GM18508 (cell line): Measurements from ENCODE around the gene MC4R.
"Not testable (repeated sequence)": the region's sequence is repeated elsewhere in the genome, so short reads cannot be mapped to it uniquely, and the experiment has no call there.

ENCODE experiments used
- ATAC-seq: cut with Tn5 transposase; IDR thresholded peaks from one replicate; pipeline ENCODE4 v1.9.1; 2021; ENCODE audit warnings: moderate number of reproducible peaks; ENCODE audit not compliant: insufficient read depth, unreplicated experiment

Gene MC4R

DNA sequence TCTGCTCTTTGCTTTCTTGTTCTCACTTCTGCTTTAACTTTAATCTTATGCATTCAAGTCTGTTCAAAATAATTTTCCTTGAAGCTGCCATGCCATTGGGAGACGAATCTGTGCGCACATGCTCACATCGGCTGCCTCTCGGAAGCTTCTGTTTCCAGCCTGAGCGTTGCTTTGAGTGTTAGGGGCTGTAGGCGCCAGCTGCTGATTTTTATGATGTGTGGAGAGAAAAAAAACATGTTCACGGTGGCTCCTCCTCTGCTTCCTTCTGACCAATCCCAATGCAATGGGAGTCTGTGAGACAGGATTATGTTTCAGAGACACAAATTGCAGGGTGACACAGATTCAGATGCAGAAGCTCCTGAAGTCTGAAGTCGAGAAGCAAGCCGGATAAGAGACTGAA is at the start of gene MC4R:
MC4R (minus strand) TSS at position 180 of the 400 bp plus-strand sequence. CDS start 426 bp downstream, outside the sequence.
- no peak for ATAC-seq

DNA sequence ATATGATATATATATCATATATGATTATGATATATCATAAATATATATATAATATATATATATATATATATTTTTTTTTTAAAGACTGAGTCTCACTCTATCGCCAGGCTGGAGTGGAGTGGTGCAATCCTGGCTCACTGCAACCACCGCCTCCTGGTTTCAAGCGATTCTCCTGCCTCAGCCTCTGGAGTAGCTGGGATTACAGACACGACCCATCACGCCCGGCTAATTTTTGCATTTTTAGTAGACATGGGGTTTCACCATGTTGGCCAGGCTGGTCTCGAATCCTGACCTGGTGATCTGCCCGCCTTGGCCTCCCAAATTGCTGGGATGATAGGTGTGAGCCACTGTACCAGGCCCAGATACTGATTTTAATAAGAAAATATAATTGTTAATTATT is 49.7 kb upstream of the MC4R start:
- not testable (repeated sequence) for ATAC-seq

DNA sequence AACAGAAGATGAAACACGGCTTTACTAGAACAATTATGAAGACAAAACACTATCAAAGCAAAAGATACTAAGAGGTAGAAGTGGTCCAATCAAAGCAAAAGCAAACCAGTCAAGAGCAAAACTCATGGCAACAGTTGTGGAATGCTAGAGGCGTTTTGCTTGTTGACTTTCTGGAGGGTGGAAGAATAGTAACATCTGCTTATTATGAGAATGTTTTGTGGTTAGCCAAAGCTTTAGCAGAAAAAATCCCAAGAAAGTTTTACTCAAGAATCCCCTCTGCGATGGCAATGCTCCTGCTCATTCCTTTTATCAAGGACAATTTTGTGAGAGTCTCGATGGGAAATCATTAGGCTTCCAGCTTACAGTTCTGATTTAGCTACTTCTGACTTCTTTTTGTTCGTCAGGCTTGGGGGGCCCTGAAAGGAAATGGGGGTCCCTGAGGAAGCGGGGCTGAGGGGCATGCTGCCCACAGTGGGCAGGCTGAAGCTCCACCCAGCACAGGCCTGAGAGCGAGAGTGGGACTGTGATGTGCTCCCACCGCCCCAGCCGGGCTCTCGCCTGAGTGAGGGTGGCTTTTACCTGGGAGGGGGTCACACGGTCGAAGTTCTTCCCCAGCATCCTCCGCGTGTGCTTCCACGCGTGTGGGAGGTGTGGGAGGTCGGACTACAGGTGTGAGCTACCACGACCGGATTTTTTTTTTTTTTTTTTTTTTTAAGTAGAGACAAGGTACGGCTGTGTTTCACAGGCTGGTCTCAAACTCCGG is 49.0 kb upstream of the MC4R start:
- no peak for ATAC-seq

DNA sequence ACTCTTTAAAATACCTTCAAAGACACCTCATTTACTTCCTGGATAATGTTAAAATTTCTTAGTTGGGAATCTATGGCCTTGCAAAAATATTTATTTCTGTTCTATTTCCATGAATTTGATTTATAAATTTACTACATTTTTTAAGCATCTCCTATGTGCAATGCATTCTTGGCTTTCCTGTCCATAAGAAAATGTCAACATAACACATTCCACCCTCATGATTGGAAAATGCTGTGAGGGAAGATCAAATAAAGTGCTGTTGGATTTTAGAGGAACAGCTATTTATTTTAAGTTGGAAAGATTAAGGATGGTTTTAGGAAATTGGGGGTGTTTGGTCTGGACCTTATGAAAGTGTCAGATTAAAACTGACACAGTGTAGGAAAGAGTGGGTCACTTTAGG is 45.4 kb upstream of the MC4R start:
- ATAC-seq, result no peak

DNA sequence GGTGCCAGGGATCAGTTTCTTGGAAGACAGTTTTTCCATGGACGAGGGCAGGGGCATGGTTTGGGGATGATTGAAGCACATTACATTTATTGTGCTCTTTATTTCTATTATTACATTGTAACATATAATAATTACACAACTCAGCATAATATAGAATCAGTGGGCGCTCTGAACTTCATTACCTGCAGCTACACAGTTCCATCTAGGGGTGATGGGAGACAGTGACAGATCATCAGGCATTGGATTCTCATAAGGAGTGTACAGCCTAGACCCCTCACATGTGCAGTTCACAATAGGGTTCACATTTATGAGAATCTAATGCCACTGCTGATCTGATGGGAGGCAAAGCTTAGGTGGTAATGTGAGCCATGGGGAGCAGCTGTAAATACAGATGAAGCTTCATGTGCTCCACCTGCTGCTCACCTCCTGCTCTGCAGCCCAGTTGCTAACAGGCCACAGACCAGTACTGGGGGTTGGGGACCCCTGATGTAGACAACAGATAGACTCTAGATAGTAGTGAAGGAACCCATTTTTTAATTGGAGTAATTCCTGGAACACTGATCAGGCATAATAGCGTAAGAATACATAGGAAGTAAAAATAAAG is 41.5 kb upstream of the MC4R start:
- no peak for ATAC-seq

DNA sequence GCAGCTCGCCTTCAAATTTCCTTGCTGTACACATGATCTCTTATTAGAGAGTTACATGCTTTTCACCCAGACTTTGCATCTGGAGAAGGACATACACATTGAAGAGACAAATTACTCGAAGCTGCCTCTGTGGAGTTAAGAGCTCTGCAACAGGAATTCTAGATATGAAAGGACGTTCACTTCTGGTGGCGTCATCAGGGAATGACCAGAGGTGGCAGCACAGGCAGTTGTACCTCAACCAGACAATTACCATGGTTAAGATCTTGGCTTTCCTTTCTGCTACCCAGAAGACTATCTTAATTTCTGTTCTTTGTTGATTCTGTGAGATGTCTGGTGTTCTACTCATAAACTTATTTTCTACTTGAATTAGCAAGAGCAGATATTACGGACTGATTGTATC is 39.1 kb upstream of the MC4R start:
- ATAC-seq, result no peak

DNA sequence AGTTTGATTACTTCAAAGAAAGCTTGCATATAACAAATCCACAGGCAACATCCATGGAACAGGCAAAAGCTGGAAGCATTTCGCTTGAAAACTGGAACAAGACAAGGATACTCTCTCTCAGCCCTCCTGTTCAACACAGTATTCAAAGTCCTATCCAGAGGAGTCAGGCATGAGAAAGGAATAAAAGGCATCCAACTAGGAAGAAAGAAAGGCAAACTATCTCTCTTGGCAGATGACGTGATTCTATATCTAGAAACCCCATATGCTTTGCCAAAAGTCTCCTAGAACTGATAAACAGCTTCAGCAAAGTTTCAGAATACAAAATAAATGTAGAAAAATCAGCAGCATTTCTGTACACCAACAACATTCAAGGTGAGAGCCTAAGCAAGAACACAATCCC is 34.1 kb upstream of the MC4R start:
- no peak for ATAC-seq

DNA sequence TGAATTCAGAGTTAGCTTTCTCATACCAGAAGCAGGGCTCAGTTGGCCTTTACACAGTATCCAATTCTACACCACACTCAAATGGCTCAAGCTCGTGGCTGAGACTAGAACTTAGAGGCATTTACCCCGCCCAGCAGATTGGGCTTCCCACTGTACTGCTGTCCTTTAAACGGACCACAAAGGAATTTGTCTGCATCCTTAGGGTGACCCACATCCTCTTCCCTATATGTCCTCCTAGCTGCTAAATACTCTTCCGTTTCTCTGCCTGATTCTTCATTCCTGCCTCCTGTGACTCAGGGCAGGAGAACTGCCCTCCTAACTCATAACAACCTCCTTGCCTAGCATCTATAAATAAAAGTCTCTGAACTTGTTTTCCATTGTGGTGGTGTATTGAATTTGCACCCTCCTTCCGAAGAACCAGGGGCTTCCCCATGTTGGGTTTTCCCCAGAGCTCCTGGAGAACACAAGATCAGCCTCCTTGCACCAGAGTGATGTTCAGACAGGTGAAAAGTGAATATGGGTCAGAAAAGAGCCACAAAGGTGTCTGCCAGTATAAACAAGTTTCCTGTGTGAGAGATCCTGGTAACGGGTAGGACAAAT is 32.0 kb upstream of the MC4R start:
- no peak for ATAC-seq

DNA sequence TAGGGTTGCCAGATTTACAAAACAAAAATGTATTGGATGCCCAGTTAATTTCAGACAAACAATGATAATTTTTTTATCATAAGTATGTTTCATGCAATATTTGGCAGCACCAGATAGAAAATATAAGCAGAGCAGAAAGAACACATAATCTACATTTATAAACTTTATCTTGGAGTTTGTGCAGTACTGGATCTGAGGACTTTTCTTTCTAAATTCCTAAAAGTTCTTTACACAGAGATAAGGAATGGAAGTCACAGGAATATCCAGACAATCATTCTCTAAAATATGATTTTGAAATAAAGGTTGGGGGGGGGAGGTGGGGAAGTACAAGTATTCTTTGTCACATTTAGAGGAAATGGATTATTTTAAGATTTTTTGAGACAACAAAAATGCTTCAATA is 28.8 kb upstream of the MC4R start:
- ATAC-seq, result no peak

DNA sequence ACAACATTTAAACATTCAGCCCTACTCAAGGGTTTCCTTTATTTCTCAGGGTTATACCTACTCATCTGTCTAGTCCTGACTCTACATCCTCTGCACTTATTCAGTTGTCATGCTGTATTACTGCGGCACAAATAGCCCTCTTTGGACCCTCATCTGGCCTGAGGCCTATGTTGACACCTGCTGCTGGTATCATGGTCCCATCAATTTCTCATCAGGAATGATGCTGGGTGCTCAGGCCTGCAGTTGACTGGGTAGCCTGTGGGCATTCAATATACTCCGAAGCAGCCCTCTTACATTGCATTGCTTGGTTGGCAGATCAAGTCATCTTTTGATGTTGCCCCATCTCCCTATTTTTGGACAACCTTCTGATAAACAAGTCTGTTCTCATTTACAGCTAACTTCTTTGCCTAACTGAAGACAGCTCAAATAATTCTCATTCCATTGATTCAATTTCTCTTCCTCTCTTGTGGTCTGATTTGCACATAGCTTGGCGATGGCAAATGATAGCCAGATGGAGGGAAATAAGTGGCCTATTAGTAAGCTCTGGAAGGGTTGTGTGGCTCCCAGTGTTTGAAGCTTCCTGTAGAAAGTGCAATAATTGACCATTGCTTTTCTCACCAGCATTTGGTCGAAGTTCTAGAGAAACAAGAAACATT is 19.1 kb upstream of the MC4R start:
- ATAC-seq, result no peak

DNA sequence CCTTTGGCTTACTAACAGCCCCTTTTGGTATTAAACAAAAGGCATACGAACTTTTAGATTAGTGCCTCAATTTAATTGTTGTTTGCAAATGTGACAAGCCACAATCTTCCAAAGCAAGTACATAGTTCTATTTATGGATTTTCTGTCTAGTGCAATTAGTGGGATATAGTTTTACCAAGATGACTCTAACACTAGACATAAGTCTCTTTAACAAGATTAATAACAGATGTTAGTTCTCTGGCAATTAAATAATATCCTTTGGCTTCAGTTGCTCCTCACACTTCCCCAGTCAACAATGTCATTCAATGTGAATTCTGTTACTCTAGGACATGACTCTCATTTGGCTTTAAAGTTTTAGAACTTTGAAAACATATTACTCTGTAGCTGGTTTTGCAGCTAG is 16.7 kb upstream of the MC4R start:
- no peak for ATAC-seq

DNA sequence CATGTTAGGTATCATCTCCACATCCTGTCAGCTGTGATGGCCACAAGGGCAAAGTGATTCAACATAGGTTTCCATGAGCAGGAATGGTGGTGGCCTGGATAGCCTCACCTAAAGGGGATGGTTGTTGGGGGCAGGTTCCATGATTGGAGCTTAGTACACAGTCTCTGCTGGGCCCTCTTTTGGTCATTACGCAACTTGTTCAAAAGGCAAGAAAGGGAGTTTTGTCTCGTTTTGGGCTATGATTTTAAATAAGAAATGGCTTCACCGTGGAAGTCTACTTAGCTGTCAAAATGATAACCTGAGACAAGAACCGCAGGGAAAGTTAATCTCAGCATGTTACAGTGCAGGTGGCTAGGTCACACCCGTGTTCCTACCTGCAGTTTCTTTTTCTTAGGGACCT is 13.1 kb upstream of the MC4R start:
- ATAC-seq, result no peak

DNA sequence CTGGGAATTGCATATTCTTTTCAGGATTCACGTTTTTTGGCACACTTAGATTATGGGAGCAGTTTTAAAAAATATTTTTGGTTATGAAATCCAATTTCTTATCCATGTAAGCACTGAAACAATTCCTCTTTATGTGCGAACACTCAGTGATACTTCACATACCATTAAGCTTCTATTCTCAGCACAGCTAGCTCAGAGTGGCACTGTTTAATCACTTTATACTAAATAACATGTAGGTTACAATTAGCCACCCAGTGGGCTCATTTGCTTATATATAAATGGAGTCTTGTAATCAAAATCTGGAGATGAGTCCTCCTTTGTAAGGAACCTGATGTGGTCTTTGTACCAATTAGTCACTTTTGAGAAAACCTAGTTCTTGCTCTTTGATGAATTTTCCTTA is 11.3 kb upstream of the MC4R start:
- no peak for ATAC-seq

DNA sequence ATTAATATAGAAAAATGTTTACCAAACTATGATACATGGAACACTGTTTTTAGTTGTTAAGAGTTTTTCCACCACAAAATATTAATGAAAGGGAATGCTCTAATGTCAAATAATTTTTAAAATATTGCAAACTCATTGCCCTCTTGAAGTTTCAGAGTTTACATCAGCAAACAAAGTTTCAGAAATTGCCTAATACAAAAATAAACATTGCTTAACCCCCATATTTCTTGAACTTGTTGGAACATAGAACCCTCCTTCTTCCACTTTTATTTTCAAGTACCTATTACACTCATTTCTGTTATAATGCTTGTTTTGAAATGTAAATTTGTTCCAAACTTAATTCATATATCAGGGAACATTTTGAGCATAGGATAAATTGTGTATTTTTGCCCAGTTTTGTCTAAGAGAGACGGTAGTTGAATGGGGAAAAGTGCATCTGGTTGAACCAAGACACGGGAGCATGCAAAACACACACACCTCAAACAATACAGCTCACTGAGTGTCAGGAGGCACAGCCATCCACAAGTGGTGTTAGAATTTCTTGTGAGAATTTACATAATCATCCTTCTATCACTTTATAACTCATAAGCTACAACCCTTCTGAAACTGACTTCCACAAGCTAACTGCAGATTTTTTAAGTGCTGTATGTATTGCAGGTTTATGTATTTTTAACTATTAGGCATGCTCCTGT is 5.3 kb upstream of the MC4R start:
- no peak for ATAC-seq

DNA sequence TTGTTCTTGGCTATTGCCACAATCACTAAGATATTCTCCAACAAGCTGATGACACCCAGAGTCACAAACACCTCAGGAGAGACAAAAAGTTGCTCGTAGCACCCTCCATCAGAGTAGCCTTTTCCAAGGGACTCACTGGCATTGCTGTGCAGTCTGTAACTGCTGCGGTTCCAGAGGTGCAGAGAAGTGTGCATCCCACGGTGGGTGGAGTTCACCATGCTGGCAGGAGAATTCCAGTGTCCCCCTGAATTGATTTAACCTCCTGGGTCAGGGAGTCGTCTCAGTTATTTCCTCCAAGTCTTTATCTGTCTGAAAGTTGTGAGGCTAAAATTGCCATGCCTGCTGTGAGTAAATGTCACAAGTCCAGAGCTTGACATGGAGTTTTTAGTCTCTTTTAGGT is 443 bp downstream of the MC4R start:
- ATAC-seq, result no peak

DNA sequence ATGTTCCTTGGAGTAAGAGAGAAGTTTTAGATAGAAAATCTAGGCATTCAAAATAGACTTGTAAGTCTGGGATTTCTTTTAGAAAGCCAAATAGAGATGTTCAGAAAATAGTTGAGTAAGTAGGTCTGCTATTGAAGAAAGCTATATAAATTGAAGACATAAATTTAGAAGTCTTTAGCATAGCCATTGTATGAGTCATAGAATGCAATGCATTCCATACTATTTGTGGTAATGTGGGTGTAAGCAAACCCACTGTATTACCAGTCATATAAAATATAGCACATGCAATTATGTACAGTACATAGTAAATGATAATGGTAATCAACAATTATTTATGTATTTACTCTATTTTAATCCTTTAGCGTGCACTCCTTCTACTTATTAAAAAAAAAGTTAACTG is 14.1 kb downstream of the MC4R start:
- ATAC-seq, result no peak

DNA sequence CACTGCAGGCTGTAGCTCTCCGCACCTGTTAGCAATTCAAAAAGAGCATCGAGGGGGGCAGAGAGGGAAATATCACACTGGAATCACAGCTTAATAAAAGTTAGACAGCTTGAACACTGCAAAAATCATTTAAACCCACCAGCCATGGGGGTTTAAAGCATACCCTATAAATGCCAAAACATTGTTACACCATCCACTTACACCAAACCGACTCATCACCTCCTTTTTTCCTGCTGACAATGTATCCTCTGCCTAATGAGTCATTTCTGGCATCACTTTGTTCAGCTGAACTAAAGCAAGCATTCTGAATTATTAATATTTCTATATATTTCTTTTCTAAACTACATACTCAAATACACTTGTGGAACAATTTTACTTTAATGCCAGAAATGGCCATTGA is 21.6 kb downstream of the MC4R start:
- no peak for ATAC-seq

DNA sequence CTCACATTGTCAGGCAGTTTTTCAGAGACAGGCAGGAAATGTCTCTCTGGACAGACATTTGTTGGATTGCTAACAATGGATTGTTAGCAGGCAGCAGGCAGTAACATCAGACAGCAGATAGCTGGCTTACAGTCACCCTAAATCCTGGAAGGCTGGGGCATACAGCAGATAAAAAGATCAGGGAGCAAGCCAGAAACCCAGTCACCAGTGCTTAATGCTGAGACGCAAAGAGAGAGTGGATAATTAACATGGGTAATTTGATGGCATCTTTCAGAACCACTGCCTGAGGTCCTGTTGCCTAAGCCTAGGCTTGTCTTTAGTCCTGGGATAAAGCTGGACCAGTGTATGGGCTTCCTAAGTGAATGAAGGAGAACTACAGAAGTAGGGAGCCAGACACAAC is 22.4 kb downstream of the MC4R start:
- no peak for ATAC-seq

DNA sequence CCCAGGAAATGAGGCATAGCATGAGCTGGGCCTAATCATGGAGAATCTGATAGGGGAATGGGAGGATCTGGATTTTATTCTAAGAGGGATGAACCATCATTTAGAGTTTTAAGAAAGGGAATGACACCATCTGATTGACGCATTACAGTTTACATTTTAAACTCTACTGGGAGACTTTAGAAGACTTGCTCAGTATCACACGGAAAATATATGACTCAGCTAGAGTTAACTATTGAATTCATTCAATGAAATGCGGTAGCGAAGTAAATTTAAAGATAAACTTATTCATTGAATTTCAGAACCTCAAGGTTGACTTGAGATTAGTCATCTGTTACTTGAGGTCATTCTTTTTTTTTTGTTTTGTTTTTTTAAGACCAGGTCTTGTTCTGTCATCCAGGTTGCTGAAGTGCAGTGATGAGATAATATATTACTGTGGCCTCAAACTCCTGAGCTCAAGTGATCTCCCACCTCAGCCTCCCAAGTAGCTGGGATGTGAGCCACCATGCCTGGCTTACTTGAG is 25.0 kb downstream of the MC4R start:
- no peak for ATAC-seq

DNA sequence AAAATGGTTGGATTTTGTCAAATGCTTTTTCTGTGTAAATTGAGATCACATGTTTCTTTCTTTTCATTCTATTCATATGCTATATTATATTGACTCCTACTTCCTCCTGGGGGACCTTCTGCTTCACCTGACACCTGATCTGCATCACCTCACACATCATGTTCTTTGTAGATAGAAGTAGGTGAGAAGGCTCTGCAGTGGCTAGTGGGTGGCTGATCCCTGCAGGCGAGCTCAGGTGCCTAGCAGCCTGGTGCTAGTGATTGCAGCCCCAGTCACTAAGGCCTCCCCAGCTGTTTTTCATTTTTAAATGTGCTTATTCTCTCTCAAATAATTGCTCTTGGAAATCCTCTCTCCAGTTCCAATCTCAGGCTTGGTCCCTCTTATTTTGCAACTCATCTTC is 33.6 kb downstream of the MC4R start:
- ATAC-seq, result no peak

DNA sequence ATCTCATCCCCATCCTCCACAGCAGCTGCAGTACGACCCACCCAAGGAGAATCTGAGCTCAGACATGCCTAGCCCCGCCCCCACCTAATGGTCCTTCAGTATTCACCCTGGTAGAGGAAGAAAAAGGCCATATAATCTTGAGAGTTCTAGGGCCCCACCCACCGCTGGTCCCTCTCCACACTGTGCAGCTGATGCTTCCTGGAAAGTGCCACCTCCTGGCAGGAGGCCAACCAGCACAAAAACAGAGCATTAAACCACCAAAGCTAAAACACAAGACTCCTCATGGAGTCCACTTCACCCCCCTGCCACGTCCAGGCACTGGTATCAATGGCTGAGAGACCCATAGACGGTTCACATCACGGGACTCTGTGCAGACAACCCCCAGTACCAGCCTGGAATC is 40.7 kb downstream of the MC4R start:
- ATAC-seq, result no peak
